Measurements from ENCODE around the gene PPM1F.

The PPM1F gene

GRCh38 chr22:21921729-21922128 lies 30.9 kb downstream of the PPM1F start:
- Histone ChIP-seq H3K27ac (no peak overlapping the region), H3K9me3 (ENCODE audit: severe bottlenecking) (no peaks in the 10 kb centered on the region), H3K4me3 (ENCODE audit: low read depth, low read length) (no peak overlapping the region), H3K27me3 (ENCODE audit: insufficient read depth, low read depth, severe bottlenecking) (no peaks in the 10 kb centered on the region), H3K36me3 (peaks cover 2% of the 10 kb centered on the region; the same call in 1 of the 2 replicates)
- no peak for DNase-seq
- TF ChIP-seq CTCF (IDR thresholded peaks at IDR 0.05; ENCODE audit: low read depth, low read length), result no peak

- TF ChIP-seq CTCF (IDR thresholded peaks at IDR 0.05; ENCODE audit: low read depth, low read length), result no peak
- no peak for DNase-seq
- Histone ChIP-seq H3K4me3 (ENCODE audit: low read depth, low read length) (no peak overlapping the region), H3K36me3 (peaks cover 2% of the 10 kb centered on the region; the same call in 1 of the 2 replicates), H3K27ac (no peak overlapping the region), H3K9me3 (ENCODE audit: severe bottlenecking) (no peaks in the 10 kb centered on the region), H3K27me3 (ENCODE audit: insufficient read depth, low read depth, severe bottlenecking) (no peaks in the 10 kb centered on the region)
These were observed 31.4 kb downstream of the PPM1F start for GRCh38 chr22:21921184-21921721.

DNA sequence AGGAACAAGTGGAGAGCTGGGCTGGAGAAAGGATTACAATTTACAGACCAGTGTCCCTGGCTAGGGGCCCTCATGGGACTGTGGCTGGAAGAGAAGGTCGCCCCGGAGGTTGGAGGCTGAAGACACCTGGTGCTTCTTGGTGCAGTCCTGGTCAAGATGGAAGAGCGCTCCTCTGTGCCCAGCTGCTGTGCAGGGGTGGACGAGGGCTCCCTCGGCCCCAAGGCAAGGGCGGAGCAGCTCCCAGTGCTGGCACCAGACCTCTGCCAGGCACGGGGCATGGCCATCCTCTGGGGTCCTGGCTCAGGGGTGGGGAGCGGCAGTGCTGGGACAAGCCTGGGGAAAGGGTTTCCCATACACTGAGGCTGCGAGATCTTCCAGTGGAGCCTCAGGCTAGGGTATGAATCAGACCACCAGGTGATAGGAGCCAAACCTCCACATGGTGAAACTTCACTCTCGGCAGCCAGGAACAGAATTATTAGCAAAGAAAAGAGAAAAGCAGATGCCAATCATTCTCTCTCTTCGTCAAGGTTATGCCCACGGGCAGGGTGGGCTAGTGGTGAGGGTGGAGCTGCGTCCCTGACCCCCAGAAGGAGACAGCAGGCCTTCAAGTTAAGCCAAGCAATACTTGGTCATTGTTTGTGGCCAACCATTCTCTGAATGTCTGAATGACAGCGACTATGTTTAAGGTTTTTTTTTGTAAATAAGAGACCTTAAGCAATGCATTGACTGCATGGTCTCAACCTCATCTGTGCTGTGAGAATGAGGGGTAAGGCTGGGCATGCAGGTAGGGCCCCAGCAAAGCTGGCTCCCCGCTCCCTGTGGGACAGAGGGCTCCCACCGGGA lies 32.1 kb downstream of the PPM1F start:
- Histone ChIP-seq H3K4me3 (ENCODE audit: low read depth, low read length) (no peak overlapping the region), H3K9me3 (ENCODE audit: severe bottlenecking) (no peaks in the 10 kb centered on the region), H3K27me3 (ENCODE audit: insufficient read depth, low read depth, severe bottlenecking) (no peaks in the 10 kb centered on the region), H3K36me3 (peaks cover 2% of the 10 kb centered on the region; the same call in 1 of the 2 replicates), H3K27ac (no peak overlapping the region)
- TF ChIP-seq CTCF (IDR thresholded peaks at IDR 0.05; ENCODE audit: low read depth, low read length), result no peak
- no peak for DNase-seq

- DNase-seq, result no peak
- Histone ChIP-seq H3K27ac (no peak overlapping the region), H3K36me3 (no peaks in the 10 kb centered on the region), H3K9me3 (ENCODE audit: severe bottlenecking) (no peaks in the 10 kb centered on the region), H3K4me3 (ENCODE audit: low read depth, low read length) (no peak overlapping the region), H3K27me3 (ENCODE audit: insufficient read depth, low read depth, severe bottlenecking) (no peaks in the 10 kb centered on the region)
- no peak for TF ChIP-seq CTCF (IDR thresholded peaks at IDR 0.05; ENCODE audit: low read depth, low read length)
These were observed 32.9 kb downstream of the PPM1F start for GRCh38 chr22:21919526-21920307.

GRCh38 chr22:21918466-21919185 lies 34.0 kb downstream of the PPM1F start:
- Histone ChIP-seq H3K9me3 (ENCODE audit: severe bottlenecking) (no peaks in the 10 kb centered on the region), H3K27ac (no peak overlapping the region), H3K27me3 (ENCODE audit: insufficient read depth, low read depth, severe bottlenecking) (no peaks in the 10 kb centered on the region), H3K4me3 (ENCODE audit: low read depth, low read length) (no peak overlapping the region), H3K36me3 (no peaks in the 10 kb centered on the region)
- DNase-seq, result no peak
- TF ChIP-seq CTCF (IDR thresholded peaks at IDR 0.05; ENCODE audit: low read depth, low read length), result no peak

Measured in WERI-Rb-1 (cell line).